RWPE2 (cell line): ENCODE results near the gene UBE2G2.

ENCODE experiments used
- ATAC-seq: fragments of 200-7000 bp; cut with Tn5 transposase; 3 replicates; pipeline ENCODE4 v1.9.1; 2021; ENCODE audit warnings: low read depth
- DNase-seq: peaks from one replicate; pipeline ENCODE4 v3.0.0-alpha.2; 2020; ENCODE audit warnings: low spot score
- H3K27ac ChIP-seq: fragments of 450-650 bp; 2 replicates; pipeline ENCODE4 v1.5.1; 2017; ENCODE audit warnings: mild to moderate bottlenecking; ENCODE audit not compliant: poor library complexity, severe bottlenecking
- H3K27me3 ChIP-seq: fragments of 250-450 bp; sonication (Bioruptor Pico); 2 replicates; pipeline ENCODE4 v1.5.1; 2021; ENCODE audit warnings: mild to moderate bottlenecking, moderate library complexity; ENCODE audit not compliant: insufficient read depth, poor library complexity, severe bottlenecking
- H3K36me3 ChIP-seq: fragments of 250-450 bp; sonication (Bioruptor Pico); 2 replicates; pipeline ENCODE4 v1.5.1; 2020; ENCODE audit warnings: low read depth, mild to moderate bottlenecking, moderate library complexity
- H3K4me1 ChIP-seq: fragments of 250-450 bp; sonication (Bioruptor Pico); 2 replicates; pipeline ENCODE4 v1.5.1; 2021; ENCODE audit warnings: mild to moderate bottlenecking, moderate library complexity; ENCODE audit not compliant: insufficient read depth, poor library complexity, severe bottlenecking
- H3K4me3 ChIP-seq: fragments of 250-450 bp; sonication (Bioruptor Pico); 2 replicates; pipeline ENCODE4 v1.5.1; 2021; ENCODE audit warnings: mild to moderate bottlenecking, moderate library complexity; ENCODE audit not compliant: severe bottlenecking
- H3K9me3 ChIP-seq: fragments of 250-450 bp; sonication (Bioruptor Pico); 2 replicates; pipeline ENCODE4 v1.5.1; 2021; ENCODE audit warnings: mild to moderate bottlenecking, moderate library complexity; ENCODE audit not compliant: severe bottlenecking
- TF ChIP-seq, protein P1 (sequence below): fragments of 450-650 bp; IDR thresholded peaks from one replicate; pipeline ENCODE4 v1.5.1; 2017; ENCODE audit warnings: mild to moderate bottlenecking, moderate library complexity; ENCODE audit not compliant: poor library complexity, severe bottlenecking

Gene UBE2G2

DNA sequence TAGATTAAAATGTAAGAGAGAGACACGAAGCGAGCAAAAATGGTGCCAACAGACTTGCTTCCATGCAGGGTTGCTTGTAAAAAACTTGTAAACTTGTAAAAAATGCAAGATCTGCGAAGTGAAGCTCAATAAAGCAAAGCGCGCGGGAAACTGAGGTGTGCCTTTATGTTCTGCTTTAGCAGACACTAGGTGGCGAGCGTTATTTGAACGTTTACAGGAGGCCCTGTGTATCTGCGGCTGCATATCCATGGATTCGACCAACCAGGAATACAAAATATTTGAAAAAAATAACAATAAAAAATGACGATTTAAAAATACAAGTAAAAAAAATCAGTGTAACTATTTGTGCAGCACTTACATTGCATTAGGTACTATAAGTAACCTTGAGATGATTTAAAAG lies 1.5 kb downstream of the UBE2G2 start:
- Histone ChIP-seq H3K4me3 (peak overlapping the region; percentile 88), H3K27me3 (no peaks in the 10 kb centered on the region), H3K36me3 (peaks cover 71% of the 10 kb centered on the region), H3K4me1 (peaks cover 11% of the 10 kb centered on the region), H3K9me3 (no peaks in the 10 kb centered on the region), H3K27ac (no peak overlapping the region)
- TF ChIP-seq, protein P1, sequence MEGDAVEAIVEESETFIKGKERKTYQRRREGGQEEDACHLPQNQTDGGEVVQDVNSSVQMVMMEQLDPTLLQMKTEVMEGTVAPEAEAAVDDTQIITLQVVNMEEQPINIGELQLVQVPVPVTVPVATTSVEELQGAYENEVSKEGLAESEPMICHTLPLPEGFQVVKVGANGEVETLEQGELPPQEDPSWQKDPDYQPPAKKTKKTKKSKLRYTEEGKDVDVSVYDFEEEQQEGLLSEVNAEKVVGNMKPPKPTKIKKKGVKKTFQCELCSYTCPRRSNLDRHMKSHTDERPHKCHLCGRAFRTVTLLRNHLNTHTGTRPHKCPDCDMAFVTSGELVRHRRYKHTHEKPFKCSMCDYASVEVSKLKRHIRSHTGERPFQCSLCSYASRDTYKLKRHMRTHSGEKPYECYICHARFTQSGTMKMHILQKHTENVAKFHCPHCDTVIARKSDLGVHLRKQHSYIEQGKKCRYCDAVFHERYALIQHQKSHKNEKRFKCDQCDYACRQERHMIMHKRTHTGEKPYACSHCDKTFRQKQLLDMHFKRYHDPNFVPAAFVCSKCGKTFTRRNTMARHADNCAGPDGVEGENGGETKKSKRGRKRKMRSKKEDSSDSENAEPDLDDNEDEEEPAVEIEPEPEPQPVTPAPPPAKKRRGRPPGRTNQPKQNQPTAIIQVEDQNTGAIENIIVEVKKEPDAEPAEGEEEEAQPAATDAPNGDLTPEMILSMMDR: peak; percentile 66
- DNase-seq: no peak
- ATAC-seq: no peak

DNA sequence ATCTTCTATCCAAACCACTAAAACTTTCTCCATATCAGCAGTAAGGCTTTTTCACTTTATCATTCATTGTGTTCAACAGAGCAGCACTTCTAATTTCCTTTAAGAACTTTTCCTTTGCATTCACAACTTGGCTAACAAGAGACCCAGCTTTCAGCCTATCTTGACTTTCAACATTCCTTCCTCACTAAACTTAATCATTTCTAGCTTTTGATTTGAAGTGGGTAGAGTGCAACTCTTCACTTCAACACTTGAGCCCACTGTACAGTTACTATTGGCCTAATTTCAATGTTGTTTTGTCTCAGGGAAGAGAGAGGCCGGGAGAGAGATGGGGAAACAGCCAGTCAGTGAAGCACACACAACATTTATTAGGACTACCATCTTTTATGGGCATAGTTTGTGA lies 2.0 kb downstream of the UBE2G2 start:
- TF ChIP-seq, protein P1: no peak
- no peak overlapping the region for H3K4me3 ChIP-seq
- H3K4me1 ChIP-seq: peaks cover 11% of the 10 kb centered on the region
- DNase-seq: no peak
- no peak for ATAC-seq
- H3K27me3 ChIP-seq: no peaks in the 10 kb centered on the region
- H3K9me3 ChIP-seq: no peaks in the 10 kb centered on the region
- no peak overlapping the region for H3K27ac ChIP-seq
- H3K36me3 ChIP-seq: peaks cover 68% of the 10 kb centered on the region

DNA sequence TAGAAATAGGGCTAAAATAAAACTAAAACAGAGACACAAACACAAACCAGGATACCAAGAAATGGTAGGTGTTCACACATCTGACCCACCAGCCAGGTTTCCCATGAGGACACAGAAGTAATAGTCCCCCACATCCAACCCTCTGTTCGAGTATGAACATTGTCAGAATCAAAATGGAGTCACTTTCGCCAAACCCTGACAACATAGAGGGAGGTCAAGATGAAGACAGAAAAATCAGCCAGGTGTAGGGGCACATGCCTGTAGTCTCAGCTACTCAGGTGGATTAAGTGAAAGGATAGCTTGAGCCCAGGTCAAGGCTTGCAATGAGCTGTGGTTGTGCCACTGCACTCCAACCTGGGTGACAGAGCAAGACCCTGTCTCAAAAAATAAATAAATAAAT lies 3.8 kb downstream of the UBE2G2 start:
- H3K27me3 ChIP-seq: no peaks in the 10 kb centered on the region
- TF ChIP-seq, protein P1: no peak
- H3K9me3 ChIP-seq: no peaks in the 10 kb centered on the region
- ATAC-seq (no peak), DNase-seq (no peak)
- H3K36me3 ChIP-seq: peaks cover 57% of the 10 kb centered on the region
- H3K4me1 ChIP-seq: peaks cover 11% of the 10 kb centered on the region
- no peak overlapping the region for H3K4me3 ChIP-seq
- no peak overlapping the region for H3K27ac ChIP-seq

DNA sequence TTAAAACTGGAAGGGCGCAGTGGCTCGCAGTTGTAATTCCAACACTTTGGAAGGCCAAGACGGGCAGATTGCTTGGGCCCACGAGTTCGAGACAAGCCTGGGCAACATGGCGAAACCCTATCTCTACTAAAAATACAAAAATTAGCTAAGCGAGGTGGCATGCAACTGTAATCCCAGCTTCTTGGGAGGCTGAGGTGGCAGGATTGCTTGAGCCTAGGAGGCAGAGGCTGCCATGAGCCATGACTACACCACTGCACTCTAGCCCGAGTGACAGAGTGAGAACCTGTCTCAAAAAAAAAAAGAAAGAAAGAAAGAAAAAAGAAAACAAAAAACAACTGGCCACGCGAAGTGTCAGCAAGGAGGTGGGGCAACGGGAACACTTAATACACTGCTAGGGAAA lies 6.3 kb downstream of the UBE2G2 start:
- TF ChIP-seq, protein P1: no peak
- no peak for DNase-seq
- Histone ChIP-seq H3K36me3 (peaks cover 69% of the 10 kb centered on the region), H3K27ac (no peak overlapping the region), H3K9me3 (no peaks in the 10 kb centered on the region), H3K27me3 (no peaks in the 10 kb centered on the region), H3K4me1 (peaks cover 9% of the 10 kb centered on the region), H3K4me3 (no peak overlapping the region)
- ATAC-seq: no peak

DNA sequence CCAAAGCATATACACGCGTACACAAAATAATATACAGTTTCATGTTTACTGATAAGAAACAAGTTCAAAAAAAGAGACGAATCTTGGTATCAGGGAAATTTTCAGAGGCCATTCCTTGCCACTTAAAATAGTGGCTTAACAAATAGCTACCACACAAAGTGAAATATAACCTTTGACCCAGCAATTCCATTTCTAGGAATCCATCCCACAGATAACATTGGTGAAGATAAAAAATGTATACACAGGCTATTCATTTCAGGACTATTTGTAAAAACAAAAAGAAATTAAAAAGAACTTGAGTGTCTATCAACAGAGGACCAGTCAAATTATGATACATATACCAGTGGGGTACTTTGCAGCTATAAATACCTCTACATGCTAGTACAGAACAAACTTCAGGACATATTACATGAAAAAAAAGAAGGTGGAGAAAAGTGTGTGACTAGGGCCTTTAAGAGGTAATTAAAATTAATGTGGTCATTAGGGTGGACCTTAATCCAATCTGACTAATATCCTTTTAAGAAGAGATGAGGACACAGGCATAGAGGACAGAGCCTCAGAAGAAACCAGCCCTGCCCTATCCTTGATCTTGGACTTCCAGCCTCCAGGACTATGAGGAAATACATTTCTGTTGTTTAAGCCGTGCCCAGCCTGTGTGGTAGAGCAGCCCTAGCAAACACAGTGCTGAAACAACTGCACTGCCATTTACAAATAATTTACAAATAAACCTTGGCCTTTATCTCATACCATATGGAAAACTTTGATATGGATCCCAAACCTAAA lies 7.8 kb downstream of the UBE2G2 start:
- no peak overlapping the region for H3K27ac ChIP-seq
- peaks cover 59% of the 10 kb centered on the region for H3K36me3 ChIP-seq
- no peak for DNase-seq

More for the DNA sequence above, 7.8 kb downstream of the UBE2G2 start:
- no peak for ATAC-seq
- Histone ChIP-seq H3K4me3 (no peak overlapping the region), H3K9me3 (no peaks in the 10 kb centered on the region), H3K27me3 (no peaks in the 10 kb centered on the region), H3K4me1 (no peaks in the 10 kb centered on the region)
- TF ChIP-seq, protein P1: peak; percentile 77
